Natural killer cell (primary cell): Measurements from ENCODE around the gene CDCA3. TPM values are rescaled to one million over a fixed set of nuclear protein-coding genes. Genes with fewer than 3 reads are reported as not detected.
A peak's percentile ranks its signal among the peaks of the same experiment; 100 is the strongest.

Source experiments
- ATAC-seq, 3 donors: fragments of 150-1000 bp in 2 of 3; fragments of 200-7000 bp in 1 of 3; cut with Tn5 transposase; 1 replicate in 1 of 3; 2 replicates in 2 of 3; pipeline ENCODE4 v1.10.0; 2021; ENCODE audit warnings: mild to moderate bottlenecking in 2 of 3, moderate library complexity in 2 of 3
- DNase-seq, 2 donors: peaks; one replicate each; pipeline versions ENCODE4 v3.0.0 to v3.0.0-alpha.2; 2013 to 2021; ENCODE audit warnings: mixed read lengths in 1 of 2
- H3K27ac ChIP-seq: one replicate; pipeline ENCODE4 v1.5.1; 2013; ENCODE audit warnings: mild to moderate bottlenecking, low read length
- H3K27me3 ChIP-seq: one replicate; pipeline ENCODE4 v1.6.1; 2013; ENCODE audit warnings: low read length; ENCODE audit not compliant: control insufficient read depth, insufficient read depth
- H3K36me3 ChIP-seq: one replicate; pipeline ENCODE4 v1.6.1; 2013; ENCODE audit warnings: low read length; ENCODE audit not compliant: control insufficient read depth, insufficient read depth
- H3K4me1 ChIP-seq: one replicate; pipeline ENCODE4 v1.6.1; 2013; ENCODE audit warnings: low read length; ENCODE audit not compliant: control insufficient read depth, insufficient read depth
- H3K4me3 ChIP-seq: one replicate; pipeline ENCODE4 v1.5.1; 2013; ENCODE audit warnings: low read length
- H3K9me3 ChIP-seq: one replicate; pipeline ENCODE4 v1.6.1; 2013; ENCODE audit warnings: low read length; ENCODE audit not compliant: control insufficient read depth, insufficient read depth
- H3K27ac Mint-ChIP-seq, 2 donors: one replicate each; pipeline ENCODE4 v1.8.0; 2022; ENCODE audit warnings: mild to moderate bottlenecking in 2 of 2, mixed read lengths in 2 of 2, moderate library complexity in 1 of 2
- H3K27me3 Mint-ChIP-seq, 2 donors: one replicate each; pipeline ENCODE4 v1.8.0; 2022; ENCODE audit warnings: low read depth in 2 of 2, mixed read lengths in 2 of 2
- H3K36me3 Mint-ChIP-seq: one replicate; pipeline ENCODE4 v1.8.0; 2022; ENCODE audit warnings: mixed read lengths
- H3K4me1 Mint-ChIP-seq, 2 donors: one replicate each; pipeline ENCODE4 v1.8.0; 2022; ENCODE audit warnings: mixed read lengths in 2 of 2
- H3K4me3 Mint-ChIP-seq: one replicate; pipeline ENCODE4 v1.8.0; 2022; ENCODE audit warnings: mild to moderate bottlenecking, moderate library complexity, mixed read lengths
- H3K9me3 Mint-ChIP-seq, 2 donors: one replicate each; pipeline ENCODE4 v1.8.0; 2022; ENCODE audit warnings: mixed read lengths in 2 of 2
- CTCF ChIP-seq: fragments of 200-600 bp; IDR thresholded peaks from one replicate; pipeline ENCODE4 v1.8.0; 2022; ENCODE audit warnings: antibody characterized with exemption
- WGBS: methylation state at CpG from one replicate; pipeline ENCODE4 v1.1.7; 2013; ENCODE audit warnings: missing lambda C conversion rate; ENCODE audit not compliant: insufficient coverage; 5-methylcytosine and 5-hydroxymethylcytosine counted together
- intact Hi-C: fragments of 100-400 bp; cut with micrococcal nuclease; formaldehyde crosslinking; loops from one replicate; pipeline ENCODE4 v1.14.2; 2022
- total RNA-seq, 4 donors: library from RNA; stranded (reverse); fragments of 120-200 nt in 1 of 4; gene quantifications; one replicate each; pipeline versions ENCODE4 v1.2.3 to v1.2.4, GENCODE V29; 2013 to 2022

The CDCA3 gene
- total RNA-seq, 3 donors from 2014 or later (not counting 1 experiment from before 2014, with no cell fraction given), result 1.4 to 3.3 (median 1.4) TPM

GRCh38 chr12:6818222-6818621 lies 32.9 kb downstream of the CDCA3 start:
- Histone ChIP-seq H3K27ac (no peak overlapping the region), H3K4me3 (no peak overlapping the region), H3K36me3 (no peaks in the 10 kb centered on the region), H3K27me3 (peaks cover 8% of the 10 kb centered on the region), H3K9me3 (no peaks in the 10 kb centered on the region), H3K4me1 (peaks cover 11% of the 10 kb centered on the region)
- ATAC-seq, result no peak
- TF ChIP-seq CTCF, result no peak
- no peak for DNase-seq
- no peaks in the 10 kb centered on the region for H3K36me3 Mint-ChIP-seq
- H3K4me1 Mint-ChIP-seq, result peaks cover 0 to 6% of the 10 kb centered on the region in 2 donors
- no peak overlapping the region for H3K27ac Mint-ChIP-seq
- no peaks in the 10 kb centered on the region for H3K9me3 Mint-ChIP-seq
- H3K27me3 Mint-ChIP-seq, result peaks cover 7 to 35% of the 10 kb centered on the region in 2 donors
- WGBS, result 95% methylated on average over 10 of the region's 10 CpGs
- intact Hi-C loops, result no loop called here
- H3K4me3 Mint-ChIP-seq, result no peak overlapping the region

- Histone ChIP-seq H3K36me3 (no peaks in the 10 kb centered on the region), H3K9me3 (no peaks in the 10 kb centered on the region), H3K4me3 (no peak overlapping the region), H3K27me3 (peaks cover 8% of the 10 kb centered on the region), H3K4me1 (peaks cover 11% of the 10 kb centered on the region), H3K27ac (no peak overlapping the region)
- 84% methylated on average over 20 of the region's 20 CpGs for WGBS
- H3K36me3 Mint-ChIP-seq, result no peaks in the 10 kb centered on the region
- ATAC-seq (peak in 1 of 3 donors; percentile 33), DNase-seq (no peak)
- peaks cover 0 to 6% of the 10 kb centered on the region in 2 donors for H3K4me1 Mint-ChIP-seq
- H3K27ac Mint-ChIP-seq, result no peak overlapping the region
- peaks cover 2 to 30% of the 10 kb centered on the region in 2 donors for H3K27me3 Mint-ChIP-seq
- TF ChIP-seq CTCF, result no peak
- H3K4me3 Mint-ChIP-seq, result no peak overlapping the region
- no peaks in the 10 kb centered on the region for H3K9me3 Mint-ChIP-seq
- intact Hi-C loops, result no loop called here
These were observed 33.4 kb downstream of the CDCA3 start for GRCh38 chr12:6817662-6818157.

- no peak for TF ChIP-seq CTCF
- DNase-seq (no peak), ATAC-seq (no peak)
- peaks cover 0 to 4% of the 10 kb centered on the region in 2 donors for H3K4me1 Mint-ChIP-seq
- WGBS, result 95% methylated on average over 8 of the region's 8 CpGs
- no peaks in the 10 kb centered on the region for H3K9me3 Mint-ChIP-seq
- Histone ChIP-seq H3K36me3 (no peaks in the 10 kb centered on the region), H3K4me1 (peaks cover 10% of the 10 kb centered on the region), H3K4me3 (no peak overlapping the region), H3K27me3 (peaks cover 5% of the 10 kb centered on the region), H3K27ac (no peak overlapping the region), H3K9me3 (no peaks in the 10 kb centered on the region)
- H3K27ac Mint-ChIP-seq, result no peak overlapping the region
- intact Hi-C loops, result no loop called here
- H3K4me3 Mint-ChIP-seq, result no peak overlapping the region
- H3K27me3 Mint-ChIP-seq, result peaks cover 0 to 24% of the 10 kb centered on the region in 2 donors
- H3K36me3 Mint-ChIP-seq, result no peaks in the 10 kb centered on the region
These were observed 34.0 kb downstream of the CDCA3 start for GRCh38 chr12:6817098-6817497.

GRCh38 chr12:6816598-6816997 lies 34.5 kb downstream of the CDCA3 start:
- Mint-ChIP-seq H3K4me3 (no peak overlapping the region), H3K27me3 (peaks cover 0 to 21% of the 10 kb centered on the region in 2 donors), H3K4me1 (no peaks in the 10 kb centered on the region), H3K9me3 (no peaks in the 10 kb centered on the region), H3K36me3 (no peaks in the 10 kb centered on the region), H3K27ac (no peak overlapping the region)
- Histone ChIP-seq H3K4me3 (no peak overlapping the region), H3K27me3 (no peaks in the 10 kb centered on the region), H3K4me1 (peaks cover 5% of the 10 kb centered on the region), H3K9me3 (no peaks in the 10 kb centered on the region), H3K27ac (no peak overlapping the region), H3K36me3 (no peaks in the 10 kb centered on the region)
- no peak for TF ChIP-seq CTCF
- no peak for DNase-seq
- ATAC-seq, result no peak
- intact Hi-C loops, result no loop called here
- 81% methylated on average over 3 of the region's 3 CpGs for WGBS
